Measurements from ENCODE around the gene SPOCK2. TPM values are rescaled to one million over a fixed set of nuclear protein-coding genes. Genes with fewer than 3 reads are reported as not detected.

SPOCK2 gene
- total and polyA plus RNA-seq, 4 donors, result 24.1 to 103 (median 60.1) TPM

GRCh38 chr10:72066318-72067284 is 21.8 kb downstream of the SPOCK2 start:
- Histone ChIP-seq H3K9me3 (ENCODE audit: control insufficient read depth in 4 of 4, insufficient read depth in 3 of 4, low read length in 3 of 4) (no peaks in the 10 kb centered on the region), H3K36me3 (ENCODE audit: control insufficient read depth in 4 of 4, insufficient read depth in 4 of 4, low read length in 4 of 4) (peaks cover 0 to 8% (median 0%) of the 10 kb centered on the region in 4 donors), H3K4me1 (ENCODE audit: control insufficient read depth in 5 of 5, insufficient read depth in 5 of 5, low read length in 5 of 5) (peaks cover 0 to 19% (median 7%) of the 10 kb centered on the region in 5 donors), H3K27ac (ENCODE audit: low read depth in 1 of 2, low read length in 1 of 2) (no peak overlapping the region), H3K4me3 (no peak overlapping the region), H3K27me3 (ENCODE audit: control insufficient read depth in 3 of 3, insufficient read depth in 3 of 3, low read length in 2 of 3) (no peaks in the 10 kb centered on the region), H3K9ac (ENCODE audit: insufficient read depth in 1 of 2, low read length in 2 of 2) (no peak overlapping the region)
- DNase-seq, result peak; percentile 64 to 75 (median 70)
- no peak for ATAC-seq (ENCODE audit: insufficient read depth, low FRiP score)
- TF ChIP-seq CTCF (IDR thresholded peaks at IDR 0.05; ENCODE audit: control extremely low read depth, extremely low read depth), result no peak
- WGBS, 2 donors, result 81 to 83% methylated on average over 18 of the region's 18 CpGs

- DNase-seq, result no peak
- Histone ChIP-seq H3K9me3 (ENCODE audit: control insufficient read depth in 4 of 4, insufficient read depth in 3 of 4, low read length in 3 of 4) (no peaks in the 10 kb centered on the region), H3K27ac (ENCODE audit: low read depth in 1 of 2, low read length in 1 of 2) (no peak overlapping the region), H3K36me3 (ENCODE audit: control insufficient read depth in 4 of 4, insufficient read depth in 4 of 4, low read length in 4 of 4) (peaks cover 0 to 8% (median 0%) of the 10 kb centered on the region in 4 donors), H3K4me3 (no peak overlapping the region), H3K4me1 (ENCODE audit: control insufficient read depth in 5 of 5, insufficient read depth in 5 of 5, low read length in 5 of 5) (peaks cover 0 to 19% (median 7%) of the 10 kb centered on the region in 5 donors), H3K9ac (ENCODE audit: insufficient read depth in 1 of 2, low read length in 2 of 2) (no peak overlapping the region), H3K27me3 (ENCODE audit: control insufficient read depth in 3 of 3, insufficient read depth in 3 of 3, low read length in 2 of 3) (no peaks in the 10 kb centered on the region)
- WGBS, 2 donors, result 88 to 94% methylated on average over 13 of the region's 13 CpGs
- no peak for TF ChIP-seq CTCF (IDR thresholded peaks at IDR 0.05; ENCODE audit: control extremely low read depth, extremely low read depth)
- ATAC-seq (ENCODE audit: insufficient read depth, low FRiP score), result no peak
These were observed 22.8 kb downstream of the SPOCK2 start for GRCh38 chr10:72065439-72066025.

- Histone ChIP-seq H3K27ac (ENCODE audit: low read depth in 1 of 2, low read length in 1 of 2) (no peak overlapping the region), H3K27me3 (ENCODE audit: control insufficient read depth in 3 of 3, insufficient read depth in 3 of 3, low read length in 2 of 3) (no peaks in the 10 kb centered on the region), H3K9me3 (ENCODE audit: control insufficient read depth in 4 of 4, insufficient read depth in 3 of 4, low read length in 3 of 4) (no peaks in the 10 kb centered on the region), H3K36me3 (ENCODE audit: control insufficient read depth in 4 of 4, insufficient read depth in 4 of 4, low read length in 4 of 4) (peaks cover 0 to 6% (median 0%) of the 10 kb centered on the region in 4 donors), H3K9ac (ENCODE audit: insufficient read depth in 1 of 2, low read length in 2 of 2) (no peak overlapping the region), H3K4me1 (ENCODE audit: control insufficient read depth in 5 of 5, insufficient read depth in 5 of 5, low read length in 5 of 5) (peaks cover 0 to 23% (median 7%) of the 10 kb centered on the region in 5 donors), H3K4me3 (no peak overlapping the region)
- DNase-seq (no peak), ATAC-seq (ENCODE audit: insufficient read depth, low FRiP score) (no peak)
- TF ChIP-seq CTCF (IDR thresholded peaks at IDR 0.05; ENCODE audit: control extremely low read depth, extremely low read depth), result no peak
- WGBS, 2 donors, result 82 to 88% methylated on average over 9 of the region's 9 CpGs
These were observed 24.5 kb downstream of the SPOCK2 start for GRCh38 chr10:72063703-72064391.
